ENCODE results near the gene STARD8.

The STARD8 gene

GRCh38 chrX:68705986-68706385, 58.5 kb downstream of the STARD8 start:
- Histone ChIP-seq H3K9me3 (no peaks in the 10 kb centered on the region), H3K4me3 (ENCODE audit: low read depth, low read length) (no peak overlapping the region), H3K27me3 (no peaks in the 10 kb centered on the region), H3K4me1 (no peaks in the 10 kb centered on the region), H3K36me3 (no peaks in the 10 kb centered on the region)
- no peak for DNase-seq
- TF ChIP-seq, protein P1, sequence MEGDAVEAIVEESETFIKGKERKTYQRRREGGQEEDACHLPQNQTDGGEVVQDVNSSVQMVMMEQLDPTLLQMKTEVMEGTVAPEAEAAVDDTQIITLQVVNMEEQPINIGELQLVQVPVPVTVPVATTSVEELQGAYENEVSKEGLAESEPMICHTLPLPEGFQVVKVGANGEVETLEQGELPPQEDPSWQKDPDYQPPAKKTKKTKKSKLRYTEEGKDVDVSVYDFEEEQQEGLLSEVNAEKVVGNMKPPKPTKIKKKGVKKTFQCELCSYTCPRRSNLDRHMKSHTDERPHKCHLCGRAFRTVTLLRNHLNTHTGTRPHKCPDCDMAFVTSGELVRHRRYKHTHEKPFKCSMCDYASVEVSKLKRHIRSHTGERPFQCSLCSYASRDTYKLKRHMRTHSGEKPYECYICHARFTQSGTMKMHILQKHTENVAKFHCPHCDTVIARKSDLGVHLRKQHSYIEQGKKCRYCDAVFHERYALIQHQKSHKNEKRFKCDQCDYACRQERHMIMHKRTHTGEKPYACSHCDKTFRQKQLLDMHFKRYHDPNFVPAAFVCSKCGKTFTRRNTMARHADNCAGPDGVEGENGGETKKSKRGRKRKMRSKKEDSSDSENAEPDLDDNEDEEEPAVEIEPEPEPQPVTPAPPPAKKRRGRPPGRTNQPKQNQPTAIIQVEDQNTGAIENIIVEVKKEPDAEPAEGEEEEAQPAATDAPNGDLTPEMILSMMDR (IDR thresholded peaks at IDR 0.05; ENCODE audit: low read depth, low read length): no peak

GRCh38 chrX:68708503-68709290, 61.2 kb downstream of the STARD8 start:
- H3K9me3 ChIP-seq: no peaks in the 10 kb centered on the region
- no peaks in the 10 kb centered on the region for H3K4me1 ChIP-seq
- no peaks in the 10 kb centered on the region for H3K36me3 ChIP-seq
- no peaks in the 10 kb centered on the region for H3K27me3 ChIP-seq
- no peak overlapping the region for H3K4me3 ChIP-seq (ENCODE audit: low read depth, low read length)
- no peak for DNase-seq
- TF ChIP-seq, protein P1 (IDR thresholded peaks at IDR 0.05; ENCODE audit: low read depth, low read length): no peak

- TF ChIP-seq, protein P1 (IDR thresholded peaks at IDR 0.05; ENCODE audit: low read depth, low read length): peak; percentile 61
- DNase-seq: peak; percentile 47
- Histone ChIP-seq H3K36me3 (no peaks in the 10 kb centered on the region), H3K4me3 (ENCODE audit: low read depth, low read length) (no peak overlapping the region), H3K4me1 (no peaks in the 10 kb centered on the region), H3K9me3 (no peaks in the 10 kb centered on the region), H3K27me3 (no peaks in the 10 kb centered on the region)
Measured at GRCh38 chrX:68710870-68711576, 63.6 kb downstream of the STARD8 start.

DNA sequence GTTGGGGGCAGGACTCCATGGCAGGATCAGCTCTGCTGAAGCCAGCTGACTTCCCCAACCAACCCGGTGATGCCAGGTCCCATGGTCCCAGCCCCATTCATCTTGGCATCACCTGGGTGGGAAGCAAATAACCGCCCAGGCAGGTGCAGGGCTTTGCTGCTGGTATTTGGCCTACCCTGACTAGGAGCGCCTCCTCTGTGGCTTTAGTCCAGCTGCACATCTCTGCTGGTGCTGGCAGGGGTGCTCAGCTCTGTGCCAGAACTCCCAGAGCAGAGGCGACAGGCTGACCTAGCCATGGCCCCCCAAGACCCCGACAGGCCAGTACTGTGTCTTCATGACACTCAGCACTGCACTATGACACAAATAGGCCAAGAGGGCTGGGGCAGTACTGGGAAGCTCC, 64.4 kb downstream of the STARD8 start:
- Histone ChIP-seq H3K27me3 (no peaks in the 10 kb centered on the region), H3K36me3 (no peaks in the 10 kb centered on the region)
- TF ChIP-seq, protein P1 (IDR thresholded peaks at IDR 0.05; ENCODE audit: low read depth, low read length): no peak

DNA sequence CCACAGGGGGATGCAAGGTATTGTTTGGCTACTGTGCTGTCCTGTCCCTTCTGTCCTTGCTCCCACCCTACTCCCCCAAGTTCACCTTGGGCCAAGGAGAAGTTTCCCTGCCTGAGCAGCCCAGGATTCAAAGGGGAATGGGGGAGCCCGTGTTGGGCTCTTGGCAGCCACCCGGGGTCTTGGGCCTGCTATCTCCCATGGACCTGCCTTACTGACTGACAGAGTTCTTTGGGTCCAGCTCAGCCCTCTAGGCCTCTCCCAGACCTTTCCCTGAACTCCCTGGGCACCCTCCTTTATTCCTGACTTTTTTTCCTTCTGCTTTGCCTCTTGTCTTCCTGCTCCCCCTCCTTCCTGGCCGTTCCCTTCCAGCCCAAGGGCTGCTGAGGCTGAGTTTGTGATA, 67.4 kb downstream of the STARD8 start:
- no peak for DNase-seq
- H3K4me3 ChIP-seq (ENCODE audit: low read depth, low read length): no peak overlapping the region

More for the DNA sequence above, 64.4 kb downstream of the STARD8 start:
- no peak for DNase-seq
- Histone ChIP-seq H3K4me1 (no peaks in the 10 kb centered on the region), H3K4me3 (ENCODE audit: low read depth, low read length) (no peak overlapping the region), H3K9me3 (no peaks in the 10 kb centered on the region)

More for the DNA sequence above, 67.4 kb downstream of the STARD8 start:
- no peaks in the 10 kb centered on the region for H3K4me1 ChIP-seq
- H3K36me3 ChIP-seq: no peaks in the 10 kb centered on the region
- H3K9me3 ChIP-seq: no peaks in the 10 kb centered on the region
- TF ChIP-seq, protein P1 (IDR thresholded peaks at IDR 0.05; ENCODE audit: low read depth, low read length): no peak
- no peaks in the 10 kb centered on the region for H3K27me3 ChIP-seq
